ENCODE data around the gene LRRC19.

Gene LRRC19

GRCh38 chr9:26947736-26948135, 57.7 kb downstream of the LRRC19 start:
- peak overlapping the region; percentile 95 for H3K27ac Mint-ChIP-seq
- H3K9me3 Mint-ChIP-seq, result no peaks in the 10 kb centered on the region
- H3K4me3 Mint-ChIP-seq, result peak overlapping the region; percentile 73
- H3K36me3 Mint-ChIP-seq (ENCODE audit: low read depth), result peaks cover 16% of the 10 kb centered on the region
- intact Hi-C loops (cut with micrococcal nuclease), result loop anchor here (1.0 kb wide), 2 partner anchors 9 to 55 kb away; partner anchors contain the start of genes CAAP1 and IFT74
- peaks cover 3% of the 10 kb centered on the region for H3K27me3 Mint-ChIP-seq
- H3K4me1 Mint-ChIP-seq (ENCODE audit: low read depth), result peaks cover 26% of the 10 kb centered on the region

- peaks cover 31% of the 10 kb centered on the region for H3K4me1 Mint-ChIP-seq (ENCODE audit: low read depth)
These were observed 58.4 kb downstream of the LRRC19 start, which contains the start of gene PLAA for GRCh38 chr9:26946753-26947727. Gene PLAA (minus strand): TSS chr9:26947242. CDS start chr9:26947045, 197 bp downstream.

GRCh38 chr9:26945591-26945990, 59.9 kb downstream of the LRRC19 start:
- Mint-ChIP-seq H3K4me1 (ENCODE audit: low read depth) (peaks cover 44% of the 10 kb centered on the region), H3K4me3 (peak overlapping the region; percentile 73), H3K36me3 (ENCODE audit: low read depth) (peaks cover 32% of the 10 kb centered on the region), H3K9me3 (no peaks in the 10 kb centered on the region), H3K27me3 (peaks cover 3% of the 10 kb centered on the region), H3K27ac (peak overlapping the region; percentile 95)
- intact Hi-C loops (cut with micrococcal nuclease), result no loop called here

More at GRCh38 chr9:26946753-26947727, 58.4 kb downstream of the LRRC19 start, which contains the start of gene PLAA:
- peak within 1 kb of the TSS; percentile 73 for H3K4me3 Mint-ChIP-seq
- peak within 1 kb of the TSS; percentile 95 for H3K27ac Mint-ChIP-seq
- H3K27me3 Mint-ChIP-seq, result peaks cover 3% of the 10 kb centered on the region
- intact Hi-C loops (cut with micrococcal nuclease), result loop anchor here (1.0 kb wide), 2 partner anchors 9 to 55 kb away; partner anchors contain the start of genes CAAP1 and IFT74
- peaks cover 23% of the 10 kb centered on the region for H3K36me3 Mint-ChIP-seq (ENCODE audit: low read depth)
- no peaks in the 10 kb centered on the region for H3K9me3 Mint-ChIP-seq
